ENCODE results near the gene SCN8A.

Gene SCN8A

DNA sequence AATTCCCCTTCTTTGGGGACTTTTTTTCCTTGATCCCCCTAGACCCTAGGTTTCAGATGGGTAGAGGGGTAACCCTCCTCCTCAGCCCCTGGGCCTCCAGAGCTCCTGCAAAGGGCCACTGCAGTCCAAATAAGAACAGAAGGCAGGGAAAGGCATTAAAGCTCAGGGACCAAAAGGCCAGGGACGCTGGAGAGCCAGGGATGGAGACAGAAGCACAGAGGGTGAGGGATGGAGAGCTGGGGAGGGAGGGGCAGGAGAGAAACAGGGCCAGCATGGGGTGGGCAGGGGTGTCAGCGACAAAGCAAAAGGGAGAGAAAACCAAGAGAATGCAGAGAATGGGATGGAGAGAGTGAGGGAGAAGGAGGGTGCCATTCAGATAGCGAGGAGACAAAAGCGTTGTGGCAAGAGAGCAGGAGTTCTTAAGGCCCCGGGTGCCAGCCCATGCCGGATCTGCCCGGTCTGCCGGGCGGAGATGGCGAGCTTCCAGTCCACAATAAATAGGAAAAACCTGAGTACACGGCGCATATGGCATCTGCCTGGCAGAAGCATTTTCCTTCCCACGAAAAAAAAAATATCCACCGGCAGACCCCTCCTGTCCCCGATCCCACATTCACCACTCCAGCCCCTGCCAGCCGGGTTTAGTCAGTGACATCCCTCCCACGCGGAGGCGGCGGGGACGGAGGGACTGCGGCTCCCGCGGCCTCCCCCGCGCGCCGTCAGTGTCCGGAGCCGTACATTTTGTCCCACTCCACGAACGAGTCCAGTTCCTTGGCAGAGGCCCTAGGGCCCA, 228.9 kb downstream of the SCN8A start:
- TF ChIP-seq EZH2phosphoT487 (IDR thresholded peaks at IDR 0.05; ENCODE audit: low read length) (no peak), EZH2 (optimal IDR thresholded peaks at IDR 0.05; ENCODE audit: low read depth, low read length) (no peak)
- TF ChIP-seq, protein P1, sequence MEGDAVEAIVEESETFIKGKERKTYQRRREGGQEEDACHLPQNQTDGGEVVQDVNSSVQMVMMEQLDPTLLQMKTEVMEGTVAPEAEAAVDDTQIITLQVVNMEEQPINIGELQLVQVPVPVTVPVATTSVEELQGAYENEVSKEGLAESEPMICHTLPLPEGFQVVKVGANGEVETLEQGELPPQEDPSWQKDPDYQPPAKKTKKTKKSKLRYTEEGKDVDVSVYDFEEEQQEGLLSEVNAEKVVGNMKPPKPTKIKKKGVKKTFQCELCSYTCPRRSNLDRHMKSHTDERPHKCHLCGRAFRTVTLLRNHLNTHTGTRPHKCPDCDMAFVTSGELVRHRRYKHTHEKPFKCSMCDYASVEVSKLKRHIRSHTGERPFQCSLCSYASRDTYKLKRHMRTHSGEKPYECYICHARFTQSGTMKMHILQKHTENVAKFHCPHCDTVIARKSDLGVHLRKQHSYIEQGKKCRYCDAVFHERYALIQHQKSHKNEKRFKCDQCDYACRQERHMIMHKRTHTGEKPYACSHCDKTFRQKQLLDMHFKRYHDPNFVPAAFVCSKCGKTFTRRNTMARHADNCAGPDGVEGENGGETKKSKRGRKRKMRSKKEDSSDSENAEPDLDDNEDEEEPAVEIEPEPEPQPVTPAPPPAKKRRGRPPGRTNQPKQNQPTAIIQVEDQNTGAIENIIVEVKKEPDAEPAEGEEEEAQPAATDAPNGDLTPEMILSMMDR (IDR thresholded peaks at IDR 0.05; ENCODE audit: low read length): no peak
- H3K27ac ChIP-seq (ENCODE audit: low read length): no peak overlapping the region
- no peaks in the 10 kb centered on the region for H3K9me3 ChIP-seq (replicated peaks; ENCODE audit: insufficient read depth, low read length)
- no peak for DNase-seq
- H3K27me3 ChIP-seq (replicated peaks; ENCODE audit: insufficient read depth, low read length): peaks cover 70% of the 10 kb centered on the region
- no peaks in the 10 kb centered on the region for H3F3A ChIP-seq (ENCODE audit: insufficient read depth, low read length)
- H3K4me2 ChIP-seq (ENCODE audit: low read depth, low read length): peak overlapping the region; percentile 27; the same call in 1 of the 2 replicates
- no peak overlapping the region for H3K9ac ChIP-seq (ENCODE audit: low read length)
- H2AFZ ChIP-seq (ENCODE audit: low read length): no peak overlapping the region
- H3K9me2 ChIP-seq (replicated peaks; ENCODE audit: insufficient read depth, low read length): no peaks in the 10 kb centered on the region
- no peaks in the 10 kb centered on the region for H3K79me2 ChIP-seq (ENCODE audit: low read length)
- no peaks in the 10 kb centered on the region for H4K20me1 ChIP-seq (ENCODE audit: insufficient read depth, low read length)
- H3K4me1 ChIP-seq (ENCODE audit: low read length): no peaks in the 10 kb centered on the region
- no peaks in the 10 kb centered on the region for H3K36me3 ChIP-seq (replicated peaks; ENCODE audit: insufficient read depth, low read length)
- no peak overlapping the region for H3K4me3 ChIP-seq (ENCODE audit: low read length)

DNA sequence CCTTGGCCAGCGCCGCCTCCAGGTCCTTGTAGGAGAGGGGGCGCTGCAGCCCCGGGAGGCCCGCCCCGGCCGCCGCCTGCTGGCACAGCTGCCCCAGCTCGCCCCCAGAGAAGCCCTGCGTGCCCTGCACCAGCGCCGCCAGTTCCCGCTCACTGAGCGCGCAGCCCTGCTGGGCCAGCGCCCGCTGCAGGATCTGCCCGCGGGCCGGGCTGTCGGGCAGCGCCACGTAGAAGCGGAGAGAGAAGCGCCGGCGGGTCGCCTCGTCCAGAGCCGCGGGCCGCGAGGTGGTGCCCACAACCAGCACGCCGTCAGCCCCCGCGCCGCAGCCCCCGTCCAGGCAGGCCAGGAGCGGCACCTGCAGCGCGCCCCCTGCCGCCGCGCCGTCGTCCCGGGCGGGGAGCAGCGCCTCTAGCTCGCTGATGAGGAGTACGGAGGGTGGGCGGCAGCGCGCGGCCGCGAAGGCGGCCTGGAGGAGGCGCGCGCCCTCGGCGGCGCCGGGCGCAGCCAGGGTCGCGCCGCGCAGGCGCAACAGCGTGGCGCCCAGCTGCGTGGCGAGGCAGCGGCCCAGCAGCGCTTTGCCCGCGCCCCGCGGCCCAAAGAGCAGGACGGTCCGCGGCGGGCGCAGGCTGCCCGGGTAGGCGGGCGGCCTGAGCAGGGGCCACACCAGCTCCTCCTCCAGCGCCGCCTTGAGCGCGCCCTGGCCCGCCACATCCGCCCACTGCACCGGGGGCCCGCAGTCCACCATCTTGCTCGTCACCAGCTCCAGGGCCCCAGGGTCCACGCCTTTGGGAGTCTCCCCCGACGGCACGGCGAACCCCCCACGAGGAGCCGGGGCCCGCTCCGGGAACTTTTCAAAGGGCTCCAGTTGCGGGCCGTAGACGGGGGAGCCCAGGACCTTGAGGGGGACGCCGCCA, 229.8 kb downstream of the SCN8A start:
- Histone ChIP-seq H3K4me2 (ENCODE audit: low read depth, low read length) (peak overlapping the region; percentile 27; the same call in 1 of the 2 replicates), H2AFZ (ENCODE audit: low read length) (no peak overlapping the region), H3K4me1 (ENCODE audit: low read length) (no peaks in the 10 kb centered on the region), H4K20me1 (ENCODE audit: insufficient read depth, low read length) (no peaks in the 10 kb centered on the region), H3K79me2 (ENCODE audit: low read length) (no peaks in the 10 kb centered on the region), H3F3A (ENCODE audit: insufficient read depth, low read length) (no peaks in the 10 kb centered on the region), H3K9me3 (replicated peaks; ENCODE audit: insufficient read depth, low read length) (no peaks in the 10 kb centered on the region), H3K27me3 (replicated peaks; ENCODE audit: insufficient read depth, low read length) (peaks cover 65% of the 10 kb centered on the region), H3K36me3 (replicated peaks; ENCODE audit: insufficient read depth, low read length) (no peaks in the 10 kb centered on the region), H3K4me3 (ENCODE audit: low read length) (no peak overlapping the region), H3K9me2 (replicated peaks; ENCODE audit: insufficient read depth, low read length) (no peaks in the 10 kb centered on the region), H3K9ac (ENCODE audit: low read length) (no peak overlapping the region), H3K27ac (ENCODE audit: low read length) (no peak overlapping the region)
- DNase-seq: no peak
- TF ChIP-seq, protein P1 (IDR thresholded peaks at IDR 0.05; ENCODE audit: low read length): no peak
- TF ChIP-seq EZH2phosphoT487 (IDR thresholded peaks at IDR 0.05; ENCODE audit: low read length) (no peak), EZH2 (optimal IDR thresholded peaks at IDR 0.05; ENCODE audit: low read depth, low read length) (no peak)

DNA sequence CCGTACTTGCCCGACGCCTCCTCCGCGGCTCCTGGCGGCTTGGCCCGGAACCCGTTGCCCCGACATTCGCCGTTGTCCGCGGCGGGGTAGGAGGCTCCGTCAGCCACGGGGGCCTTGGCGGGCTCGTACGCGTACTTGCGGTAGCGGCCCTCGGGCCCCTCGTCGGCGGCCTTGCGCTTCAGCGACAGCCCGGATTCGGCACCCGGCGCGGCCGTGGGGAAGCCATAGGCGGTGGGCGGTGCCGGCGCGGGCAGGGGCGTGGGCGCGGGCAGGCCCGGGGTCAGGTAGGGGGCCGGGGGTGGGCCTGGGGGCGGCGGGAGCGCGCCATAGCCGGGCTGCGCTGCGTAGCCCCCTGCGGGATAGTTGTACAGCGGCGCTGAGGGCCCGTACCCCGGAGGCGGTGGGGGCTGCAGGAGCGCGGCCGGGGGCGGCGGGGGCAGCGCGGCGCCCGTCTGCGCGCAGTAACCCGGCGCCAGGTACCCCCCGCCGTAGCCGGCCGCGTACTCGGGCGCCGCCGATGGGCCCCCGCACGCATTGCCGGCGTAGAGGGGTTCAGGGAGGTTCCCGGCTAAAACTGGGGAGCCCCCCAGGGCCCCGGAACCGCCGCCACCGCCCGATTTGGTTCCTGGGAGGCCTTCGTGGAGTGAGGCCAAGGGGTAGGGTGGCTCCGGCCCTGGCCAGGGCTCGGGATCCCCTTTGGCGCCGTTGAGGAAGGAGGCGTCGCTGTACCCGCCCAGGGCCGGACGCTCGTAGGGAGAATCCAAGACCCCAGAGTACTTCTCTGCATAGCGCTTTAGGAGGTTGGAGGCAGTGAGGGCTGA, 230.6 kb downstream of the SCN8A start:
- Histone ChIP-seq H3K4me3 (ENCODE audit: low read length) (no peak overlapping the region), H3K27ac (ENCODE audit: low read length) (no peak overlapping the region), H3K9ac (ENCODE audit: low read length) (no peak overlapping the region), H3K4me1 (ENCODE audit: low read length) (no peaks in the 10 kb centered on the region), H3F3A (ENCODE audit: insufficient read depth, low read length) (no peaks in the 10 kb centered on the region), H3K27me3 (replicated peaks; ENCODE audit: insufficient read depth, low read length) (peaks cover 60% of the 10 kb centered on the region), H3K4me2 (ENCODE audit: low read depth, low read length) (peak overlapping the region; percentile 24; the same call in 1 of the 2 replicates), H3K36me3 (replicated peaks; ENCODE audit: insufficient read depth, low read length) (no peaks in the 10 kb centered on the region), H3K9me3 (replicated peaks; ENCODE audit: insufficient read depth, low read length) (no peaks in the 10 kb centered on the region), H3K79me2 (ENCODE audit: low read length) (no peaks in the 10 kb centered on the region), H3K9me2 (replicated peaks; ENCODE audit: insufficient read depth, low read length) (no peaks in the 10 kb centered on the region), H2AFZ (ENCODE audit: low read length) (no peak overlapping the region), H4K20me1 (ENCODE audit: insufficient read depth, low read length) (no peaks in the 10 kb centered on the region)
- no peak for TF ChIP-seq EZH2phosphoT487 (IDR thresholded peaks at IDR 0.05; ENCODE audit: low read length)
- TF ChIP-seq EZH2 (optimal IDR thresholded peaks at IDR 0.05; ENCODE audit: low read depth, low read length): no peak
- TF ChIP-seq, protein P1 (IDR thresholded peaks at IDR 0.05; ENCODE audit: low read length): no peak
- DNase-seq: no peak

All from MM.1S (cell line).